GM19397 (cell line): Measurements from ENCODE around the gene BLOC1S2.
"Not testable (repeated sequence)": the region's sequence is repeated elsewhere in the genome, so short reads cannot be mapped to it uniquely, and the experiment has no call there.

ENCODE experiments used
- ATAC-seq: cut with Tn5 transposase; IDR thresholded peaks from one replicate; pipeline ENCODE4 v1.9.1; 2021; ENCODE audit warnings: mild to moderate bottlenecking, moderate library complexity; ENCODE audit not compliant: unreplicated experiment

Gene BLOC1S2

GRCh38 chr10:100292300-100292699 lies 5.8 kb upstream of the BLOC1S2 start:
- not testable (repeated sequence) for ATAC-seq

GRCh38 chr10:100291356-100291755 lies 4.9 kb upstream of the BLOC1S2 start:
- no peak for ATAC-seq

GRCh38 chr10:100289641-100290040 lies 3.2 kb upstream of the BLOC1S2 start:
- ATAC-seq, result no peak

- no peak for ATAC-seq
Measured at GRCh38 chr10:100288196-100288595, 1.7 kb upstream of the BLOC1S2 start.

GRCh38 chr10:100287756-100288155 lies 1.3 kb upstream of the BLOC1S2 start:
- no peak for ATAC-seq

GRCh38 chr10:100285326-100285725 lies 1.2 kb downstream of the BLOC1S2 start:
- not testable (repeated sequence) for ATAC-seq

GRCh38 chr10:100282907-100283306 lies 3.6 kb downstream of the BLOC1S2 start:
- ATAC-seq, result no peak

- not testable (repeated sequence) for ATAC-seq
Measured at GRCh38 chr10:100276971-100277370, 9.5 kb downstream of the BLOC1S2 start.

- peak; percentile 60 for ATAC-seq
Measured at GRCh38 chr10:100267239-100268104, 19.0 kb downstream of the BLOC1S2 start, which contains the start of gene CWF19L1. CWF19L1 (minus strand) TSS chr10:100267638; CDS start chr10:100267593, 45 bp downstream.

- no peak for ATAC-seq
Measured at GRCh38 chr10:100265821-100266485, 20.5 kb downstream of the BLOC1S2 start.

GRCh38 chr10:100254191-100254590 lies 32.3 kb downstream of the BLOC1S2 start:
- no peak for ATAC-seq

- ATAC-seq, result no peak
Measured at GRCh38 chr10:100253041-100253440, 33.4 kb downstream of the BLOC1S2 start.

GRCh38 chr10:100248820-100249219 lies 37.7 kb downstream of the BLOC1S2 start:
- ATAC-seq, result no peak

- no peak for ATAC-seq
Measured at GRCh38 chr10:100245484-100246220, 40.8 kb downstream of the BLOC1S2 start.

- no peak for ATAC-seq
Measured at GRCh38 chr10:100239851-100240250, 46.6 kb downstream of the BLOC1S2 start.

- no peak for ATAC-seq
Measured at GRCh38 chr10:100238429-100238828, 48.1 kb downstream of the BLOC1S2 start.

- no peak for ATAC-seq
Measured at GRCh38 chr10:100232101-100232500, 54.4 kb downstream of the BLOC1S2 start.

GRCh38 chr10:100229819-100230422 lies 56.6 kb downstream of the BLOC1S2 start:
- no peak for ATAC-seq

GRCh38 chr10:100223879-100224278 lies 62.6 kb downstream of the BLOC1S2 start:
- no peak for ATAC-seq
